ENCODE measurements around the gene KLF7.

The KLF7 gene

DNA sequence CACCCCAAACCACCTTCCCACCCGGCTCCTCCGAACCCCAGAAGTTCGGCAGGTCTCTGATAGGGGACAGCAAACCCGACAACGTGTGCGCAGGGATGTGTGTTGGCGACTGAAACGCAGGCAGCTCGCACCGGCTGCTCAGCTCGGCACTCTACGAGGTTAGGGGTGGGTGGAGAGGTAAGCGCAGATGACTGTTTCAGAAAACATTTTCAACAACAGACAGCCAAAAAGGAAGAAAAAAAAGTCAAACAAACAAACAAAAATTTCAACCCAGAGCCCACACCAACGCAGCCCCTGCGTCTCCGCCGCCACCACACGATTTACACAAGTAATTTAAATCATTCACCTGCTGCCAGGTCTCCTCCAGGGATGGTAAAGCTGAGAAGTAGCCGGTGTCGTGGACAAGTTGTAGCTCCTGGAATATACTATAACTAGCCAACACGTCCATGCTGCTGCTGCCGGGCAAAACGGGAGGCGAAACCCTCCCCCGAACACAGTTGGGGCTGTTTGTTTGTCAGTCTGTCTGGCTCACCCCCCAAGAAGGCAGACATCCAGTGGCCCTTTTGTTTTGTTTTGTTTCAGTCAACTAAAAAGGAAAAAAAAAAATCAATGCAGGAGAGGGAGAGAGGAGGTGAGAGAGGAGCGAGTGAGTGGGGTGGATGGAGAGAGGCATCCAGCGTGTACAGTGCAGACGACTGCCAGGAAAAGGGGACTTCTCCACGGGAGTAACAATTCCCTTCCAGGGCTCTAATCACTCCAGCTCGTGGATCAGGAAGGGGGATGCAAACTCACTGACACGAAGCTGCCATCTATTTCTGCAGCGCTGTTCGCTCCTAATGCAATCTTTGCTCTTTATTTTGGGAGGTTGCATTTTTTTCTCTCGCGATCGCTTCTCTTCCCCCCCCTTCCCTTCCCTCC is at the start of gene KLF7:
Gene KLF7 (minus strand): TSS at position 828 of the 918 bp plus-strand sequence. CDS start 380 bp downstream, at position 448.
- peak; percentile 27 to 39 for DNase-seq (ENCODE audit: low read depth in 2 of 2)

DNA sequence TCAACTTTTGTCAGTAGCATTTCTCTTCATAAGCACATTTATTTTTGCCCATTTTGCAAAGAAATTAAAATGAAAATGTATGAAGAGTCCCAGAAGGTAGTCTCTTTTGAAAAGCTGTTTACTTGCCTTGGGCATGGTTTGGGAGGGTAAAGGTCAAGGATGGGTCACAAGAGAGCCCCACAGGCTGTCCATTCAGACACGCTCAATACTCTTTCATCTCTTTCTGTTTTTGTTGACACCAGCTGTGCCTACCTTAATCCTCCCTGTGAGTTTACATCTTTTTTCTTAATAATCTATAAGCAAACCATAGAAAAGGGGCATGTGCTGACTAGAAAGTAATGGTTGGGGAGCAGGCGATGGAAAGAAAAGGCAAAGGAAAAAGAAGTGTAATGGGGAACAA is 49.6 kb upstream of the KLF7 start:
- no peak for DNase-seq (ENCODE audit: low read depth in 2 of 2)

- DNase-seq (ENCODE audit: low read depth in 2 of 2): no peak
These were observed 48.7 kb upstream of the KLF7 start for GRCh38 chr2:207214446-207214845.

DNA sequence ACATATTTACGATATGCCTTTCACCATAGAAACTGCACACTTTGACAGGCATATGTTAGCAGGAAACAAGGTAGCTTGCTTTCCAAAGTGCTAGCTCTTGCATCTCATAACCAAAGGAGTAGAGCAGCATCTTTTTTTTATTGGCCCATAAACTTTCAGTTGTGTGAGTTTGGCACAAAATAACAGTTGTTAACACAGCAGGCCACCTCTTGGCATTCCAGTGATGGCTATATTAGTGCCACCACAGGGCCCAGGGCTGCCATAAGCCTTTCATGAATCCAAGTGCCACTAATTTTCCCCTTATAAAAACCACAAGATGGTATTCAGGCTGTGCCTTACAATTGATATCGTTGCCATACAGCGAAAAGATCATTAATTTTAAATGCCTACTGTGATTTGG is 40.3 kb upstream of the KLF7 start:
- no peak for DNase-seq (ENCODE audit: low read depth in 2 of 2)

DNA sequence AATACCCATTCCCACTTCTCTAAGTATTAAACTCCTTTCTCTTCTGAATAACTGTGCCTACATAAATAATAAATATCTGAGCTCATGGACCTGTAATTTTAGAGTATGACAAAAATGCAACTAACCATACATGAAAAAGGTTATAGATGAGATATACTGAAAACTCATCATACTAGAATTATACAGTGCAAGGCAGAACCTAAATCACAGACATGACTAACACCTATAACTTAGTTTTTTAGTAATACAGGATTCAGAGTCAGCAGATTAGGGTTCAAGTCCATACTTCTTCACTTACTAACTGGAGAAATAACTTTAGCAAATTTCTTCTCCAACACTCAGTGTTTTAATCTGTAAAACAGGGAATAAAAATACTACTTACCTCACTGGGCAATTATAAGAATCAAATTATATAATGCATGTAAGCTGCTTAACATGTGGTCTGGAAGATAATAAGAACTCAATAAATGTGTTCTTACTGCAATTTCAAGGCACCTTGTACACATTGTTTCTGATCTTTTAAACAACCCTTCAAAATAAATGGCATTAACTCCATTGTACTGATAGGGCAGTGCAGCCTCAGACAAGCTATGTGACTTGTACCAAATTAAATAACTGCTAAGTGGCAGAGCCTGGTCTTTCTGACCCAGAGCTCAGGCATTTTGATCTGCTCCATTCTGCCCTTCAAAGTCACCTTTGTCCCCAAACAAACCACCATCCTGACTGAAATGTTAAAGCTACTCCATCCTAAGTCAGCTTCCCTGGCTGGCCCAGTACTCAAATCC is 39.6 kb upstream of the KLF7 start:
- no peak for DNase-seq (ENCODE audit: low read depth in 2 of 2)

DNA sequence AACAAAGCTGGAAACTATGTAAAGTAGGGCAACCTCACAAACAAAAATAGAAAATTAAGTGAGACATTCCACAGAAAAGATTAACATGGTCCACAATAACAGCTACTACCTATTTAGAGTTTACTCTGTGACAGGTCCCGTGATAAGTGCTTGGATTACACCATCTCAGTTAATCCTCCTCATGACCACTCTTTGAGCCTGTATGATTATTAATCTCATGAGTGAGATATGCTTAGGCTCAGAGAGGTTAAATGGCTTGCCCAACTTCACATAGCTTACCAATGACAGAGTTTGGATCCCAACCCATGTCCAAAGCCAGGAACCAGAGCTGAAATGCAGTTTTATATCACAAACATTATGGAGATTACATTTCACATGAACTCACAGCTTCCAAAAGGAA is 37.3 kb upstream of the KLF7 start:
- DNase-seq (ENCODE audit: low read depth in 2 of 2): no peak

DNA sequence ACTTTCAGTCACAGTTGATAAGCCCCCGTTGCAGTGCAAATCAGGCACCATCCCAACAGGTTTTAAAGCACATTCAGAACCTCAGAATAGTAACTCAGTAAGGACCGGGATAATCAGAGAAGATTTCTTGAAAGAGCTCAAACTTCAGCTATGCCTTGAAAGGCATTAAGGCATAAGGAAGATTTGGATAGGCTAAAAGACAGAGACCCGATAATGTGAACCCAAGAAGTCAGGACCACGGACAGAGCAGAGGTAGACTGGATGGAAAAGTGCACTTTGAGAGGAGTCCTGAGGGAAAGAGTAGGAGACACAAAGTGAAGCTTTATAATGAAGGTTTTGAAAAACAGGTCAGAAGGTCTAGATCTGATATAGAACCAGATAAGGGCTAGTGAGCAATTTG is 36.9 kb upstream of the KLF7 start:
- DNase-seq (ENCODE audit: low read depth in 2 of 2): no peak

- no peak for DNase-seq (ENCODE audit: low read depth in 2 of 2)
These were observed 35.7 kb upstream of the KLF7 start for GRCh38 chr2:207201416-207201815.

- DNase-seq (ENCODE audit: low read depth in 2 of 2): no peak
These were observed 34.4 kb upstream of the KLF7 start for GRCh38 chr2:207200136-207200535.

GRCh38 chr2:207194028-207194427 is 28.3 kb upstream of the KLF7 start:
- no peak for DNase-seq (ENCODE audit: low read depth in 2 of 2)

DNA sequence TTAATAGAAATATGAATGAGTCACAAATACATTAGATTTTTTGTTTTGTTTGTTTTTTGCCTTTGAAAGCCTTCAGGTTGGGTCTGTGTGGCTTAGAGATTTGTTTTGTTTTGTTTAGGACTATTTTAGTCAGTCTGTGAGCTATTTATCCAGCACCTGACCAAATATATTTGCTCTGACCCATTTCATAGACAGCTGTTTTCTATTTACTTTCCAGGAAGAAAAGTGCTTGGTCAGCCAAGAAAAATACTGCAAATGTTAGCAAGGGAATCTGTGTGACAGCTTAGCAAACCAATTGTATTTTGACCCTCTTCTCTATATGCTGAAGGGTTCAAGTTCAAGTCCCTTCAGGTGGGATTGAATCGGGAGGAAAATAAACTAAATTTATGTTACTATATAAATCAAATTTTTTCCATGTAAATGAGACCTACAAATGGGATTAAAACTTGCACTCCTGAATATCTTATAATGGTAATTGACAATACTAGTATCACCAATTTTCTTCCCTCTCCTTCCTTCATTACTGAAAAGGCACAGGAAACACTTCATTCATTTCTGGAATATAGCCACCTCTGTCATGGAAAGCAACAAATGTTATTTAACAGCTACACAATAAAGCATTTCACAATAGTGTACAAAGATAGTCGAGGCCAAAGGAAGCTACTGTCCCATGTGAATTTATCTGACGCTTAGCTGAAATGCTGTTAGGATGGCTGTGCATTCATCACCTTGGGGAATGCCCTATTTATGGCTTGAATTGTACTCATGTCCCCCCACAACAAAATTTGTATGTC is 23.1 kb upstream of the KLF7 start:
- no peak for DNase-seq (ENCODE audit: low read depth in 2 of 2)

DNA sequence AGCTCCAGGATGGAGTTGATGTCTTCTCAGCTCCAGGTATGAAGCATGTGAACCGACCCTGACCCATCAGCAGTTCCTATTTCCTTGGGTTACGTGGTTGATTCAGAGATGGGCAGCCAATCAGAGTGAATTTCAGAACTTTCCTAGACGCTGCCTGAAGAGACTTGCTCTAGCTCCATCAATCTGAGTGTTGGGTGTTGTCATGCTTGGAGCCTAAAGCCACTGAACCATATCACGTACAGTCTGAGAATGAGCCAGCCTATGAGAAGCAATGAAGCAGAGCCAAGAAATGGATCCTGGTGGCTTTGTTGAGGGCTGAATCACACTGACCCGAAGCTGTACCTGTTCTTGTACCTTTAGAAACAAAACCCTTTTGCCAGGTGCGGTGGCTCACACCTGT is 19.6 kb upstream of the KLF7 start:
- DNase-seq (ENCODE audit: low read depth in 2 of 2): no peak

DNA sequence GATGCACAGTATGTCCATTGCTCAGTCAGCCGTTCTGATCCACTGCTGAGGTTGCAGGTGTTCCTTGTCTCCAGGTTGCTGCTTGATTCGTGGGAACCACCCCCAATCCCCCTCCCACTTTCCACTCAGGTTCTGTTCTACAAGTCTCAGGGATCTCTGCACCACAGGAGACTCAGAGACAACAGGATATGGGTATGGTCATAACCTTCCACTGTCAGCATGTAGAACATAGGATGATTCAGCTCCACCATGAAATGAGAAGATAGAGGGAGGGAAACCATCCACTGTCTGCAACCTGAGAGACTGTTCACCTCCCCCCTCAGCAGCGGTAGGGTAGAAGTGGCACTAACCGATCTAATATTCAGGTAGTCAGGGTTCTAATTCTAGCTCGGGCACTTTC is 19.0 kb upstream of the KLF7 start:
- DNase-seq (ENCODE audit: low read depth in 2 of 2): no peak

GRCh38 chr2:207184348-207184747 is 18.6 kb upstream of the KLF7 start:
- DNase-seq (ENCODE audit: low read depth in 2 of 2): no peak

DNA sequence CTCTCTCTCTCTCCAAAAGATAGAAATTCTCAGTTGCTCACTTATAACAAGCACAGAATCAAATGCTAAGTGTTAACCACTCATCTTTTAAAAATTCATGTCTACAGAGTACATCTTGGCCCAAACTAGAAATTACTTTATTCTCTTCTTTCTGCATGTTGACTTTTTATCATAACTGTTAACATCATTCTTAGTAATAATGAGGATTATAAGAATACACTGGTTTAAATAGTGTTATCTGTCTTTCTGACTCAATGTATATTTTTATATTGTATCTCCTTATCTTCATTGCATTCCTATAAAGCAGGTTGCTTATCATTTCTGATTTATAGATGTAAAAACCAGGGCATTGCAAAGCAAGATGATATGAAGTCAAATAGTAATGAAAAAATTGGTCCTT is 17.8 kb upstream of the KLF7 start:
- no peak for DNase-seq (ENCODE audit: low read depth in 2 of 2)

DNA sequence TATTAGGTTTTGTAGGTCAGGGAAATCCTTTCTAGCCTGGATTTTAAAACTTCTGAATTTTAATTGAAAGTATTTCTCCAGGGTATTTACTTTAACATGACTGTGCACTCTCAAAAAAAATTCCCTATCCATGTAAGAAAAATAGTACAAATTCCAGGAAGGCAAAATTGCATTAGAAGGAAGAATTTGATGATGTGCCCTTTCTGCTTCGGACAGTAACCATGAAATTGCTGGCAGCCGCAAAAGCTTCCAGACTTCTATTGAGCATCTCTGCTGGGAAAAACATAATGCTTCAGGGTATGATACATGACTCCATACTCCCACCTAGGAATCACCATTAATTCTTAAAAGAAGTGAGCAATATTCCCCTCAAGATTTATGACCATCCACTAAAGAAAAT is 17.2 kb upstream of the KLF7 start:
- DNase-seq (ENCODE audit: low read depth in 2 of 2): no peak

GRCh38 chr2:207181526-207182274 is 16.0 kb upstream of the KLF7 start:
- no peak for DNase-seq (ENCODE audit: low read depth in 2 of 2)

GRCh38 chr2:207180741-207181140 is 15.0 kb upstream of the KLF7 start:
- no peak for DNase-seq (ENCODE audit: low read depth in 2 of 2)

GRCh38 chr2:207176247-207176646 is 10.5 kb upstream of the KLF7 start:
- no peak for DNase-seq (ENCODE audit: low read depth in 2 of 2)

- no peak for DNase-seq (ENCODE audit: low read depth in 2 of 2)
These were observed 7.9 kb upstream of the KLF7 start for GRCh38 chr2:207173641-207174040.

Data from stimulated activated CD4-positive, alpha-beta T cell treated with anti-CD3 and anti-CD28 coated beads, Interleukin-12 subunit alpha, Interleukin-12 subunit beta, amount 100 ng/mL, for 24 hours (primary cell).